GM21367 (cell line): ENCODE results near the gene PITPNC1.

Source experiments
- ATAC-seq: cut with Tn5 transposase; IDR thresholded peaks from one replicate; pipeline ENCODE4 v1.9.1; 2021; ENCODE audit not compliant: unreplicated experiment

The PITPNC1 gene

DNA sequence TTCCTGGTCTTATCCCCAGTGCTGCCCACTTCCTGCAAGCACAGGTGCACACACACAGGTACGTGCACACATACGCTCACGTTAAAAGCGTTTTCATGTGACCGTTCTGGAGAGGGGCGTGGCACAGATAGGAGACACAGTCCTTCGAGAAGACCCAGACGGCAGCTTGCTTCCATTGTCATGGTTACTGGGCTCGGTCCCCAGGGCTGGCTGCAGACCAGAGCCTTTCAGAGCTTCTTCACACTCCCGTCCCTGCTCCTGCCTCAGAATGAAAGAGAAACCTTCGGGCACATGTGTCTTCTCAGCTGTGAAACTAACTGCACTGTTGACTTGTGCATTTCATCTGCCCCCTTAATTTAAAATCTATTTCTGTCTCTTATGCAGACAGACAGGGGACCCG, 154.2 kb downstream of the PITPNC1 start:
- ATAC-seq, result no peak

DNA sequence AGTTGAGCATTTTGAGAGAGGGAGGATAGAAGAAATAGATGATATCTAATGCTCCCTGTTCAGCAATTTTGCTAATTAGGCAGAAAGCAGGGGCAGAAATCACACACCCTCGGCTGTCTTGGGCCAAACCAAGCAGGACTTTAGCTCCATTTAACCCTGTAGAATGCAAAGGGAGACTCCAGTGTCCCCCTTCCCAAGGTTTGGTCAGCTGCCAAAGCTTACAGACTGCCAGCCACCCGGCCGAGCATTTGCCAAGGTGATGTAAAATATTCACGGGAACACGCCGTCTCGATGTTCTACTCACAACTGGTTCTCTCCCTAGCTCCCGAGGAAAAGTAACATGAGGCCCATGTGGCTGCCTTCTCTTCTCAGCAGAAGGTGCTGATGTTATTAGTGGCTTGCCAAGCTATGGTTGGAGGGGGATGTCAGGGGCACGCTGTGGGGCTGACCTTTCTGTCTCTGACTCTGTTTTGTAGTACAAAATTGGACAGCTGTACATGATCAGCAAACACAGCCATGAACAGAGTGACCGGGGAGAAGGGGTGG, 155.3 kb downstream of the PITPNC1 start:
- ATAC-seq, result no peak

DNA sequence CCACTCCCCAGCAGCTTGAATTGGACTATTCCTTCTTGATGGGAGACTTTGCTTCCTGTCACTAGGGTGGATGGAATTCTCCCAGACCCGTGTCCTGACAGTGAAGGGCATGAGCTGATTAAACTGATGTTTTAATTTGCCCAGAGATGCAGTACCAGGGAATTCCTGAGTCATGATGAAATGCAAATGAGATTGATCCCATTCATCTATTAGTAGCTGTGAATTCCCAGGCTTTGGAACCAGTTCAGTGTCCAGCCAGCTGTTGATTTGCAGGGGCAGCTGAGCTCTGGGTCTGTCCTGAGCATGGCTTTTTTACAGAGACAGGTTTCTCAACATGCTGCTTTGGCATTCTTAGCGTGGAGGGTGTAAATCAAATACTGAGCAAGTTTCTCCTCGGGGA, 157.9 kb downstream of the PITPNC1 start:
- ATAC-seq, result no peak

DNA sequence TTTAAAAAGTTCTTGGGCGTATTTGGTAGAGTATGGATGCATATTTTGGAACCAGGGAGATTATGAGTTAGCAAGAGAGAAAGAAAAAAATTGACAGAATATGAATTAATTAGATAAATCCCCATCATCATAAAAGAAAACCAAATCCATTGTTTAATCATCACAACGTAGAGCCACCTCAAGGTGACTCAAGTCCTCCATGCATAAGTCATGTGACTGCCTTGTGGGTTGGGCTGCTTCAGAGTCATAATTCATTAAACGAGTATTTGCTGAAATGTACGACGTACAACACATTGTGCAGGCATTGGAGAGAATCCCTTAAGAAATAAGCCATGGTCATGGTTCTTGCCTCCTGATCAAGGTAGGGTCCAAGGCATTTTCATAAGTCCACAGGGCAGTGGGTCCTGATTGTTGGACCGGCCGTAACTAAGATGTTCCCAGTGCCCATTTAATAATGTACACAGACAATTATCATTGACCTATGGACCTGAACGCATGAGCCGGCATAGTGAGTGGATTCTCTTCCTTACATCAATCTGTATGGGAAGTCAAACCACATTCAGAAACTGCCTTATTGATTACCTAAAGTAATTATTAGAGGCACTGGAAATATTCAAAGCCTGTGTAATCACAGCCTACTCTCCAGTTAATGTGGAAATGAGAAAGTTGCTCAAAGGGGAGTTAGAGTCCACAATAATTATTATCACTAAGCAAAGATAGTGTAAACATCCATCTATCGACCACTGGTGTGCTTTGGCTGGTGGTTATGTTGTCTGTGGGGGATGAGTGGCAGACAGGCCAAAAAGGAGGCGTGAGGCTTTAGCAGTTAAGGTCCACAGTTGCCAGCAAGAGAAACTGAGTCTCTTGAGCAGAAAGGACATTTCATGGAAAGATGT, 165.4 kb downstream of the PITPNC1 start:
- ATAC-seq, result no peak

DNA sequence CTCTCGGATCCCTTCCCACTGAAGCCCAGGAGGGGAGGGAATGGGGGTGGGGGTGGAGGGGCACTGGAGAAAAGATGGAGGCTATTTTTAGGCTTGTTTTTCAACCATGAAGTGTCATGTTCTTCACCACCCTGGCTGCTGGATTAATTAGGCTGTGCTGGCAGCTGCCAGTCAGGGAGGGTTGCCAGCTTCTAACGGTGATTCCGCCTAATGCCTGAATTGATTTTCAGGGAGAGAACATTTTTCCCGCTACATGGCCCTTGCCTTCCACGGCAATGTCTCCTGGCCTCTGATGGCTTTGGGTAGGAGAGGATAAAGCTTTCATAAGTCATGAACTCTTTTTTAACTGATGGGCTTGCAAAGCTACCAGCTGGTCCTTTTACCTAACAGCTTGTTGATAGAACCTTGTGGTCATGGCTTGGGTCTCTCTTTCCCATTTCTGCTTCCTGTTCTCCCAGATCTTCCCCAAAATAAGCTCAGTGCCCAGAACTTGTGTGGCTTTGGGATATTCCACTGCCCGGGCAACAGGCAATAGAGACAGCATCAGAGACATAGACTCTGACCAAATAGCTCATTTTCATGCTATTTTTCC, 167.4 kb downstream of the PITPNC1 start:
- no peak for ATAC-seq

DNA sequence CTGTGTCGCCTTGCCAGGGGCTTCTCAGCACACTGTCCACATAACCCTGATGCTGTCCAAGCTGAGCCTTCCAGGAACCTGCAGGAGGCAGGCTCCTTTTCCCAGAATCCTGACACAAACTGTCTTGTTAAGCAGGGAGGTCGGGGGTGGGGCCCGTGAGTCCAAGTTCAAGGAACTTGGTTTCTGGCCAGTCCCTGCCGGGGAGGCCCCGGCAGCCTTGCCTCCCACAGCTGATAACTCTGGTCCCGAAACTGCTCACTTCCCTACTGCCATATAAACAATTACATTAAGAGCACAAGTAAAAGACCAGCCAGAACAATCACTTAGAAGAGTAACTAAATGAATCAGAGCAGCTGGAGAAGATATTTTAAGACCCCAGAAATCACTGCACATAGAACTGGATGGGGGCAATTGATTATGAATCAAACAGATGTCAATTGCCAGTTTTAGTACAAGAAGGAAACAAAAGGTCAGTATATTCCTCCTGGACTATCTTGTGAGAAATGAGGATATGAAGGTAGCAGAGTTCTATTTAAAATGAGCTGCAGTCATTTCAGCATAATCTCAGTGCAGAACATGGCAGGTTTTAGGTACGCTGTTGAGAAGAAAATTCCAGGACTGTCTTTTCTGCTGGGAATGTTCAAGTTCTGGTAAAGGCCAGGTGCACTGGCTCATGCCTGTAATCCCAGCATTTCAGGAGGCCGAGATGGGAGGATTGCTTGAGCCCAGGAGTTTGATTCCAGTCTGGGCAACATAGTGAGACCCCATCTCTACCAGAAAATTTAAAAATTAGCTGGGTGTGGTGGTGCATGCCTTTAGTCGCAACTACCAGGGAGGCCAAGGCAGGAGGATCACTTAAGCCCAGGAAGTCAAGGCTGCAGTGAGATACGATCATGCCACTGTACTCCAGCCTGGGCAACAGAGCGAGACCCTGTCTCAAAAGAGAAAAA, 169.8 kb downstream of the PITPNC1 start:
- ATAC-seq, result peak; percentile 97

DNA sequence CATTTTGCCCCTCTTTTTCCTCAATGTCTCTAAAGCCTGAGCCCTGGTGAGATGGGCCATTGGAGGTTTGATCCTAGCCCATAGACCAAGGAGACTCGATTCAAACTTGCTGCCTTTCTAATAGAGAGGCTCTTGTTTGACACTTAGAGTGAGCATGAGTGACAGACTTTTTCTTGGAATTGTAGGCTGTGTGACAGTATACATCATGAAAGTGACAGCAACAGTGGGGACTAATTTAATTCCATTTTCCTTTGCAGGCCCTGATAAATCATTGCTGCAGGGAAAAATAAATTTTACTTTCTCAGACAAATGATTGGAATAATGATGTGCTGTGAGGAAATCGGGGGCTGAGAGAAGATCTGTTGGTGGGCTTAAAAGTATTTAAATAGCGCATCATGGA, 171.6 kb downstream of the PITPNC1 start:
- ATAC-seq, result no peak

DNA sequence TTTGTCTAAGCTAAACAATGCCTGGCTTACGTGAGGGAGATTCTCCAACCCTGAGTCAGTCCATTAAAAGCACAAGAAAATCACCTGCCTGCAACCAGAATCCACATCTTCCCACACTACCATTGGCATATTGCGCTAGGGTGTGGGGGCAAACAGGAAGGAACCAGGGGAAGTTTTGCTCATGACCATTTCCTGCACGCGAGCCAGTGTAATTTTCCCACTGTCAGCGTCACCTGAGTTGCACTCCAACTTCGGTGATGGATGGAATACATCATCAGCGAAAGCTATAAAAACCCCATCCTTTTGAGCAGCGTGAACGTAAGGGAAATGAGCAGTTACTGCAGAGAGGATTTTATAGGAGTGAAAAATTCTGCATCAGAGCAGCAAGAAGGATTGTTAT, 172.7 kb downstream of the PITPNC1 start:
- ATAC-seq, result no peak

DNA sequence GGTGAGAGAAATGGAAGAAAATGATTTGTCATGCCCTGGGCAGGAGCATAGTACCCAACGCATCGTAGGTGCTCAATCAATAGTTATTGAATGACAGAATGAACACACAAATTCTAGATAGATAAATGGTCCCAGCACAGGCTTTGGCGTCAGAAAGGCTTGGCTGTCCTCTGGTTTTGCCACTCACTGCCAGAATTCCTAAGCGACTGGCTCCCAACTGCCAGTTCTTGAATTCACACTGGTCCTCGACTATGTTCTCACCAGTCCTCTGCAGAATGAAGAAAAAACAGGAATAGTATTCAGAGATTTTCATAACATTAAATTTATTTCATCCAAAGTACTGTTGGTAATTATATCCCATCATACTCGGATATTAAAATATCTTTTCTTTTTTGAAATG, 177.6 kb downstream of the PITPNC1 start:
- ATAC-seq, result no peak

DNA sequence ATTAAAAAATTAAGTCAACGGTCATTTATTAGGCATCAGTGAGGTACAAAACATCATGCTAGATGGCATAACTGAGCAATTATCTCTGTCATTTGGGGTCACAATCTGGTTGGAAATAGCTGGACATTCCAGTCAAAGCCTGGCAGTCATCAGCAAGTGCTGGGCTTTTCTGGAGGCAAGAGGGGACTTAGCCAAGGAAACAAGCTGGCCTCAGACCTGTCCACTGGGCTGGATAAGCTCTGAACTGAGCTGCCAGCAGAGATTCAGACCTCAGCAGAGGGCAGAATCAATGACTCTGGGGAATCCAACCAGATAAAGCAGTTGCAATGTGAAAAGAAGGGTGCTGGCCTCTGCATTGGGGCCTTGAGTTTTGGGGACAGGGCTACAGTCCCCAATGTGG, 178.8 kb downstream of the PITPNC1 start:
- ATAC-seq, result no peak

DNA sequence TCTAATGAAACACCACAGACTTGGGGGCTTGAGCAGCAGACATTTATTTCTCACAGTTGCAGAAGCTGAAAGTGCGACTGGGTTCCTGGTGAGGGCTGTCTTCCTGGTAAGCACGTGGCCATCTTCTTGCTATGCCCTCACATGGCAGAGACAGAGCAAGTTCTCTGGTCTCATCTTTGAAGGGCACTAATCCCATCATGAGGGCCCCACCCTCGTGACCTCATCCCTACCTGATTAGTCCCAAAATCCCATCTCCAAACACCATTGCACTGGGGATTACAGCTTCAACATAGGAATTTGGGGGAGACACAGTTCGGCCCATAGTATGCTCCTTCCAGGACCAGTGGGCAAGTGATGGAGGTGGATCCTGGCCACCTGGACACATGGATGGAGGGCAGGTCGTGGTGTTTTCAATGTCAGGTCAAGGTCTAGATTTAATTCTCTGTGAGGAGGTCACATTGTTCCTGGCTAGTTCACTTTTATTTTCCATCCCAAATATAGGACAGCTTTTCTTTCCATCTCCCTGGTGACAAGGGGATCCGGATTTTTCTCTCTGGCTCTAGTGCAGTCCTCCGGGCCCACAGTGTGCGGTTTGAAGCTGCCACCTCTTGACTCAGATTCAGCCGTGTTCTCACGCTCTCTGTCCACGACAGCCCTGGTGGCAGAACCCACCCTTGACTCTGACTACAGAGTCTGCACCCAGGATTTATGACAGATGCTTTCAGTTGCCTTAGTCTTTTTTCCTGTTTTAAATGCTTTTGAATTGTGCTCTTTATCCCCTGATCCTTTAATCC, 180.2 kb downstream of the PITPNC1 start:
- no peak for ATAC-seq

DNA sequence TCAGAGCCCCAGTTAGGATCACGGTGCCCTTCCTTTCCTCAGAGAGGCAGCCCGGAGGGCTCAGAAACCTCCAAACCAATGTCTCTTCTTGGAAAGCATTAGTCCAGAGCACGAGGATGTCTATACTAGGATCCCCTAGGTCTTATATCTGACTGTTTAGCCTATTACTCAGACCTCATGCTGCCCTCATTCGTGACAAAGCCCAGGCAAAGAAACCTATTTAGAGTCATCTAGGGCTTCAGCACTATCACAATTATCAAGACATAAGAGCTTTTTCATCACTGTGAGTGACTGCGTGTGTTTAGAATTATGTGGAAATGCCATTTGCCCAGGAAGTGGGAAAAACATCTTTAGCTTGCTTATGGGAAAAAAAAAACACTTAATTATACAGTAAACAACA, 180.8 kb downstream of the PITPNC1 start:
- ATAC-seq, result no peak

DNA sequence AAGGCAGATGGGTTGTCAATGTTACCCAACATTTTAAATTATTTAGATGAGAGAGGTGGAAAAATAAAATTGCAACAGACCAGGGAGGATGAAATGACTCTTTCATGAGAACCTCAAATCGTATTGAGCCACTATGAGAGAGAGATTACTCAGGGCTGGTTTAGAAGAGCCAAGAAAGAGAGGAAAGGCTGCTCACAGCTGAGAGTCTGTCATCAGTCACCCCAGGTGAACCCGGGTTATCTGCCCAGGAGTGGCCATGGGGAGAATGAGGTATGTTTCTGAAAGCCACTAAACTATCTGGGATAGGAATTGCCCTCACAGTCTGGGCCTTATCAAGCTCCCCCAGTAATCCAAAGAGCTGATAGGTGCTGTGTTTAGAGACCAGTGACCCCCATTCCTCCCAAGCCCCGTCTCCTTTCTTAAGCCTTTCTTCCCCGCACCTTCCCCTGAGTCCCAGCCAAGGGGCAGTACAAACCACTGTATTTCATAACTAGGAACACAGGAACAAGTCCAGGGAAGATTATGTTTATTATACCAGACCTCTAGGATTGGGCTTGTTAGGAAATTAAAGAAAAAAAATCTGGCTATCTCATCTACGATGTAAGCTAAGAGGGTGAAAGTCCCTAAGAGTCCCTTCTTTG, 181.8 kb downstream of the PITPNC1 start:
- no peak for ATAC-seq

DNA sequence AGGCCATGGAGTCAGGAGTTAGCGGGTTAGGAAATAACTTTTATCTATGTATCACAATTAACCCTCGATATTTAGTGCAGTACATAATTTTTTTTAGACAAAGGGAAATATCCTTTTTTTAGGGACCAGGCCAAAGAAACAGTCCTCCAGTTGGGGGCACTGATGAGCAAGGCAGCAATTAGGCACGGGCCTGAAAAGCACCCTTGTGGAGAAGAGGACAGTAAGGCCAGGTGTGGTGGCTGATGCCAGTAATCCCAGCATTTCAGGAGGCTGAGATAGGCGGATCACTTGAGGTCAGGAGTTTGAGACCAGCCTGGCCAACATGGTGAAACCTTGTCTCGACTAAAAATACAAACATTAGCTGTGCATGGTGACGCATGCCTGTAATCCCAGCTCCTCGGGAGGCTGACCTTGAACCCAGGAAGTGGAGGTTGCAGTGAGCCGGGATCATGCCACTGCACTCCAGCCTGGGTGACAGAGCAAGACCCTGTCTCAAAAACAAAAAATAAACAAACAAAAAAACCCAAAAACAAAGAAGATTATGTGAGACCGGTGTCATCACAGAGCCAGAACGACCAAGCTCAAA, 182.4 kb downstream of the PITPNC1 start:
- ATAC-seq, result no peak

DNA sequence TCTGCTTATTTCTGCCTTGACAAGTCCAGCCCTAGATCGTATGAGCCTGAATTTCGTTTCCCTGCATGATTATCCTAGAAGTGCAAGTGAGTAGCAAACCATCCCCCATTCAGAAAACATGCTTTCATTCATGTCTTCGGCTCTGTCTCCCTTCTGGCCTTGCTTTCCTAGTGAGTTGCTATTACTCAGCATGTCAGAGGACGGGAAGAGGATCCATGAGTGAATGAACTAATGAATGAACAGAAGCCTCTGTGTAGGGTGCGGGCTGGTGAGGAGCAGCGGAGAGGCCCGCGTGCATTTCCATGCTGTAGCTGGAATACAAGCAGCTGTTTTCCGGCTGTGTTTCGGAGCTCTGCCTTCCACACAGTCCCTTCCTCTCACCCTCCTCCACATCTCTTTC, 184.9 kb downstream of the PITPNC1 start:
- no peak for ATAC-seq

DNA sequence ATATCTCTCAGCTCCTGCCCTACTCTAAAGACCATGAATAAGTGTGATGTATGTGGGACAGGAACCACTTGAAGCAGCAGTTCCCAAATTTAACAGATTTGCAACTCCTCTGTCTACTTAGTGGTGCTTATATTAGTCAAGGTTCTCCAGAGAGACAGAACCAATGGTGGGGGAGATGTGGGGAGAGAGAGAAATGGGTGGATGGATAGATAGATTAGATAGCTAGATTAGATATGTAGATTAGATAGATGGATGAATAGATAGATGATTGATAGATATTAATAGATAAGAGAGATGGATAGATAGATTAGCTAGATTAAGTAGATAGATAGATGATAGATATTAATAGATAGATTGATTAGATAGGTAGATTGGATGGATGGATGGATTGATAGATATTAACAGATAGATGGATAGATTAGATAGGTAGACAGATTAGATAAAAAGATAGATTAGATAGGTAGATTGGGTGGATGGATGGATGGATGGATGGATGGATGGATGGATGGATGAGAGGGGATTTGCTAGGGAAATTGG, 186.7 kb downstream of the PITPNC1 start:
- no peak for ATAC-seq

DNA sequence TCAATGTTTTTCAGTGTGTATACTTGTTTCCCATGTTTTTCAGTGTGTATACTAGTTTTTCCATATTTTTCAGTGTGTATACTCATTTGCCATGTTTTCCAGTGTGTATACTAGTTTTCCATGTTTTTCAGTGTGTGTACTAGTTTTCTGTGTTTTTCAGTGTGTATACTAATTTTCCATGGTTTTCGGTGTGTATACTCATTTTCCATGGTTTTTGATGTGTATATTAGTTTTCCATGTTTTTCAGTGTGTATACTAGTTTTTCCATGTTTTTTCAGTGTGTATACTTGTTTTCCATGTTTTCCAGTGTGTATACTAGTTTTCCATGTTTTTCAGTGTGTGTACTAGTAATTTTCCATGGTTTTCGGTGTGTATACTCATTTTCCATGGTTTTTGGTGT, 188.0 kb downstream of the PITPNC1 start:
- ATAC-seq, result no peak

DNA sequence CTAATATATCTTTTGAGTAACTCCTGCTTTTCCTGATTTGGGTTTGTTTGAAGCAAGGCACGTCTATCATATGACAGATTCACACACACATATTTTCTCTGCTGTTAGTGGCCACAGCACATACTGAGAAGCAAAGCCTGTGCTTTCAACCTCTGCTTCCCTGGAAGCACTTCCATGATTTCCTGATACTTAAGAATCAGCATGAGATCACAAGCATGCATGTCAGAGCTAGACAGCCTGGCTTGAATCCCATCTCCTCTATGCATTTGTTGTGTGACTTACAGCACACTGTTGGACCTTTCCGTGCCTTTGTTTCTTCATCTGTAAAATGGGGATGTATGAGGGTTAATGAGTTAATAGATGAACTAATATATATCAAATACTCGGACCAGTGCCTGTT, 189.6 kb downstream of the PITPNC1 start:
- ATAC-seq, result no peak

DNA sequence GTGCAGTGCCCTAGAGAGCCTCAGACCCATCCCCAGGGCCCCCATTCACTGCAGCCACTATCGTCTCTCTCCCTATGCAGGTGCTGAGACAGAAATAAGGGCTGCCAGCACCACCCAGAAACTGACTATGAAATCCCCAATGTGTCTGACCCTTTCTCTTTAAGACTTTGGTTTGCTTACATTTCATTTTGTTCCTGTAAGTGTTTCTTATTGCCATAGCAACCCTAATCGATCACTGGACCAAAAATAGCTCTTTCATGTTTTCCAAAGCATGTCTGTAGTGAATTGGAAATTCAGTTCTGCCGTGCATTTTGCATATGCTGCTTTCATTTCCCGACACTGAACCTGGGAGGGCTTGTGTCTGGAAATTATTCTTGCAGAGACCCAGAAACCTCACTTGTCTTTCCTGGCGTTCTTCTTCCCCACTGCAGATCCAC, 192.0 kb downstream of the PITPNC1 start:
- no peak for ATAC-seq
